ENCODE data around the gene P2RX6. TPM values are rescaled to one million over a fixed set of nuclear protein-coding genes. Genes with fewer than 3 reads are reported as not detected.

The P2RX6 gene
- total and polyA plus RNA-seq, 9 of the 15 experiments (the other 6 are each of a cell fraction or from before 2014, with no cell fraction given), result 0.01 to 3.9 (median 1.5) TPM; not detected in 1

GRCh38 chr22:20982563-20982882 is 32.4 kb upstream of the P2RX6 start (continued):
- TF ChIP-seq HBP1 (CRISPR knock-in tag; IDR thresholded peaks at IDR 0.05) (peak; percentile 91), RBM15 (IDR thresholded peaks at IDR 0.05; ENCODE audit: insufficient read depth, low read length) (no peak), PURB (CRISPR knock-in tag; IDR thresholded peaks at IDR 0.05; ENCODE audit: low read depth) (no peak), SMAD2 (IDR thresholded peaks at IDR 0.05; ENCODE audit: low read depth, low read length) (no peak), ZKSCAN1 (IDR thresholded peaks at IDR 0.05; ENCODE audit: low read depth, low read length) (no peak), CHD2 (IDR thresholded peaks at IDR 0.05; ENCODE audit: low read depth, low read length) (peak; percentile 12; the same call in 1 of the 2 replicates), ZNF764 (CRISPR knock-in tag; IDR thresholded peaks at IDR 0.05; ENCODE audit: low read depth) (peak; percentile 80; the same call in 1 of the 2 replicates), FOXJ2 (tag; IDR thresholded peaks at IDR 0.05) (no peak), MTA2 (IDR thresholded peaks at IDR 0.05; ENCODE audit: low read depth) (no peak), SRSF7 (optimal IDR thresholded peaks at IDR 0.05; ENCODE audit: low read depth, low read length) (no peak), ZBTB1 (CRISPR knock-in tag; IDR thresholded peaks at IDR 0.05; ENCODE audit: borderline replicate concordance, low read depth) (no peak), HDAC8 (tag; IDR thresholded peaks at IDR 0.05) (no peak), CCAR2 (IDR thresholded peaks at IDR 0.05; ENCODE audit: low read depth, low read length) (no peak), ZNF57 (CRISPR knock-in tag; IDR thresholded peaks at IDR 0.05) (0 out of 2 replicates have a peak, but pooled peaks have one; percentile 85), CREBBP (IDR thresholded peaks at IDR 0.05; ENCODE audit: low read depth, low read length) (no peak), ZNF77 (CRISPR knock-in tag; IDR thresholded peaks at IDR 0.05) (no peak), SNAPC5 (CRISPR knock-in tag; IDR thresholded peaks at IDR 0.05) (no peak), TBL1XR1 (IDR thresholded peaks at IDR 0.05; ENCODE audit: low read length in 2 of 2) (0 out of 4 replicates have a peak, but pooled peaks of 1 of the 2 experiments have one; percentile 26), PREB (CRISPR knock-in tag; IDR thresholded peaks at IDR 0.05) (no peak), ZNF274 (IDR thresholded peaks at IDR 0.05; ENCODE audit: borderline replicate concordance, low read depth, low read length) (no peak), ZNF445 (CRISPR knock-in tag; IDR thresholded peaks at IDR 0.05; ENCODE audit: low read depth) (no peak), MYC (IDR thresholded peaks at IDR 0.05; ENCODE audit: low read depth, low read length) (no peak), MYC (CRISPR knock-in tag; IDR thresholded peaks at IDR 0.05; ENCODE audit: borderline replicate concordance, low read depth) (no peak), ZNF589 (CRISPR knock-in tag; IDR thresholded peaks at IDR 0.05; ENCODE audit: low read depth) (no peak), CBX5 (IDR thresholded peaks at IDR 0.05; ENCODE audit: borderline replicate concordance, low read depth) (no peak), XRCC4 (IDR thresholded peaks at IDR 0.05; ENCODE audit: extremely low read depth, insufficient read depth, insufficient read length) (no peak)
- TF ChIP-seq, protein P1, sequence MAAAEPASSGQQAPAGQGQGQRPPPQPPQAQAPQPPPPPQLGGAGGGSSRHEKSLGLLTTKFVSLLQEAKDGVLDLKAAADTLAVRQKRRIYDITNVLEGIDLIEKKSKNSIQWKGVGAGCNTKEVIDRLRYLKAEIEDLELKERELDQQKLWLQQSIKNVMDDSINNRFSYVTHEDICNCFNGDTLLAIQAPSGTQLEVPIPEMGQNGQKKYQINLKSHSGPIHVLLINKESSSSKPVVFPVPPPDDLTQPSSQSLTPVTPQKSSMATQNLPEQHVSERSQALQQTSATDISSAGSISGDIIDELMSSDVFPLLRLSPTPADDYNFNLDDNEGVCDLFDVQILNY (CRISPR knock-in tag; IDR thresholded peaks at IDR 0.05), result no peak

All from K562 (cell line).